SK-N-SH treated with all-trans-retinoic acid at 6 μM for 48 hours (cell line): Measurements from ENCODE around the gene PRKRIP1.

Experiments
- BACH2 ChIP-seq: fragments of 250-450 bp; sonication (Bioruptor Pico); IDR thresholded peaks from 2 replicates; pipeline ENCODE4 v1.9.0; 2021; ENCODE audit warnings: mild to moderate bottlenecking, borderline replicate concordance
- CSDC2 ChIP-seq: fragments of 250-450 bp; sonication (Bioruptor Pico); IDR thresholded peaks from 2 replicates; pipeline ENCODE4 v1.5.0; 2020; ENCODE audit warnings: mild to moderate bottlenecking, moderate library complexity
- GLIS3 ChIP-seq: fragments of 250-450 bp; sonication (Bioruptor Pico); IDR thresholded peaks from 2 replicates; pipeline ENCODE4 v1.5.0; 2020; ENCODE audit warnings: mild to moderate bottlenecking, moderate library complexity
- PPARA ChIP-seq: fragments of 250-450 bp; sonication (Bioruptor Pico); IDR thresholded peaks from 2 replicates; pipeline ENCODE4 v1.5.0; 2020; ENCODE audit warnings: mild to moderate bottlenecking, borderline replicate concordance
- RARB ChIP-seq: fragments of 250-450 bp; sonication (Bioruptor Pico); IDR thresholded peaks from 2 replicates; pipeline ENCODE4 v1.8.0; 2021; ENCODE audit warnings: mild to moderate bottlenecking, moderate library complexity
- TOX ChIP-seq: fragments of 250-450 bp; sonication (Bioruptor Pico); IDR thresholded peaks from 2 replicates; pipeline ENCODE4 v1.8.0; 2021; ENCODE audit warnings: mild to moderate bottlenecking, moderate library complexity, borderline replicate concordance
- ZC3H10 ChIP-seq: fragments of 250-450 bp; sonication (Bioruptor Pico); IDR thresholded peaks from 2 replicates; pipeline ENCODE4 v1.5.1; 2021; ENCODE audit warnings: mild to moderate bottlenecking, moderate library complexity
- ZNF70 ChIP-seq: fragments of 450-650 bp; formaldehyde crosslinking; IDR thresholded peaks from 2 replicates; pipeline ENCODE4 v1.5.0; 2020; ENCODE audit warnings: mild to moderate bottlenecking, moderate library complexity
- TF ChIP-seq, protein P1 (sequence below): fragments of 250-450 bp; sonication (Bioruptor Pico); IDR thresholded peaks from 2 replicates; pipeline ENCODE4 v1.8.0; 2020; ENCODE audit warnings: mild to moderate bottlenecking, moderate library complexity, borderline replicate concordance
- TF ChIP-seq, protein P2 (sequence below): fragments of 250-450 bp; sonication (Bioruptor Pico); IDR thresholded peaks from 2 replicates; pipeline ENCODE4 v1.5.0; 2020; ENCODE audit warnings: mild to moderate bottlenecking, moderate library complexity
- TF ChIP-seq, protein P3 (sequence below): fragments of 250-450 bp; sonication (Bioruptor Pico); IDR thresholded peaks from 2 replicates; pipeline ENCODE4 v1.5.1; 2021; ENCODE audit warnings: mild to moderate bottlenecking, moderate library complexity

DNA sequence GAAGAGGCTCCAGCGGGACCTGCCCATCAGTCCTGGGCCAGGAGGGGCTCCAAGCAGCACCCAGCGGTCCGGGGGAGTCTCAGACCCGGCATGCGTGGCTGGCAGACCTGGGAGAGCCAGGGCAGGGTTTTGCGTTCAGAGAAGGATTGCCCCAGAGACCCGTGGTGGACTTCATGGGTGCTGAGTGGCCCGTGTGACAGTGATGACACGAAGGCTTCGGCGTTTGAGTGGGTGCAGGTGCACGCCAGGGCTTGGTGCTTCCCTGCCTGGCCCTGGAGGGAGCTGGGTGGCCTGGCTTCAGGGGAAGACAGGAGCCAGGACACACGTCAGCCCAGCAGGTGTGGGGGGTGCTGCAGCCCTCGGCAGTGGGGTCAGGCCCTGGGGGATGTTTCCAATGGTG is 51.1 kb downstream of the PRKRIP1 start:
- no peak for TF ChIP-seq GLIS3 (CRISPR knock-in tag)
- no peak for TF ChIP-seq CSDC2 (CRISPR knock-in tag)
- no peak for TF ChIP-seq PPARA (CRISPR knock-in tag)
- TF ChIP-seq, protein P1, sequence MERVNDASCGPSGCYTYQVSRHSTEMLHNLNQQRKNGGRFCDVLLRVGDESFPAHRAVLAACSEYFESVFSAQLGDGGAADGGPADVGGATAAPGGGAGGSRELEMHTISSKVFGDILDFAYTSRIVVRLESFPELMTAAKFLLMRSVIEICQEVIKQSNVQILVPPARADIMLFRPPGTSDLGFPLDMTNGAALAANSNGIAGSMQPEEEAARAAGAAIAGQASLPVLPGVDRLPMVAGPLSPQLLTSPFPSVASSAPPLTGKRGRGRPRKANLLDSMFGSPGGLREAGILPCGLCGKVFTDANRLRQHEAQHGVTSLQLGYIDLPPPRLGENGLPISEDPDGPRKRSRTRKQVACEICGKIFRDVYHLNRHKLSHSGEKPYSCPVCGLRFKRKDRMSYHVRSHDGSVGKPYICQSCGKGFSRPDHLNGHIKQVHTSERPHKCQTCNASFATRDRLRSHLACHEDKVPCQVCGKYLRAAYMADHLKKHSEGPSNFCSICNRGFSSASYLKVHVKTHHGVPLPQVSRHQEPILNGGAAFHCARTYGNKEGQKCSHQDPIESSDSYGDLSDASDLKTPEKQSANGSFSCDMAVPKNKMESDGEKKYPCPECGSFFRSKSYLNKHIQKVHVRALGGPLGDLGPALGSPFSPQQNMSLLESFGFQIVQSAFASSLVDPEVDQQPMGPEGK: no peak
- no peak for TF ChIP-seq ZC3H10 (CRISPR knock-in tag)
- no peak for TF ChIP-seq BACH2 (CRISPR knock-in tag)
- no peak for TF ChIP-seq RARB (CRISPR knock-in tag)
- TF ChIP-seq ZNF70: no peak
- TF ChIP-seq, protein P2, sequence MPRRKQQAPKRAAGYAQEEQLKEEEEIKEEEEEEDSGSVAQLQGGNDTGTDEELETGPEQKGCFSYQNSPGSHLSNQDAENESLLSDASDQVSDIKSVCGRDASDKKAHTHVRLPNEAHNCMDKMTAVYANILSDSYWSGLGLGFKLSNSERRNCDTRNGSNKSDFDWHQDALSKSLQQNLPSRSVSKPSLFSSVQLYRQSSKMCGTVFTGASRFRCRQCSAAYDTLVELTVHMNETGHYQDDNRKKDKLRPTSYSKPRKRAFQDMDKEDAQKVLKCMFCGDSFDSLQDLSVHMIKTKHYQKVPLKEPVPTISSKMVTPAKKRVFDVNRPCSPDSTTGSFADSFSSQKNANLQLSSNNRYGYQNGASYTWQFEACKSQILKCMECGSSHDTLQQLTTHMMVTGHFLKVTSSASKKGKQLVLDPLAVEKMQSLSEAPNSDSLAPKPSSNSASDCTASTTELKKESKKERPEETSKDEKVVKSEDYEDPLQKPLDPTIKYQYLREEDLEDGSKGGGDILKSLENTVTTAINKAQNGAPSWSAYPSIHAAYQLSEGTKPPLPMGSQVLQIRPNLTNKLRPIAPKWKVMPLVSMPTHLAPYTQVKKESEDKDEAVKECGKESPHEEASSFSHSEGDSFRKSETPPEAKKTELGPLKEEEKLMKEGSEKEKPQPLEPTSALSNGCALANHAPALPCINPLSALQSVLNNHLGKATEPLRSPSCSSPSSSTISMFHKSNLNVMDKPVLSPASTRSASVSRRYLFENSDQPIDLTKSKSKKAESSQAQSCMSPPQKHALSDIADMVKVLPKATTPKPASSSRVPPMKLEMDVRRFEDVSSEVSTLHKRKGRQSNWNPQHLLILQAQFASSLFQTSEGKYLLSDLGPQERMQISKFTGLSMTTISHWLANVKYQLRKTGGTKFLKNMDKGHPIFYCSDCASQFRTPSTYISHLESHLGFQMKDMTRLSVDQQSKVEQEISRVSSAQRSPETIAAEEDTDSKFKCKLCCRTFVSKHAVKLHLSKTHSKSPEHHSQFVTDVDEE: no peak
- TF ChIP-seq, protein P3, sequence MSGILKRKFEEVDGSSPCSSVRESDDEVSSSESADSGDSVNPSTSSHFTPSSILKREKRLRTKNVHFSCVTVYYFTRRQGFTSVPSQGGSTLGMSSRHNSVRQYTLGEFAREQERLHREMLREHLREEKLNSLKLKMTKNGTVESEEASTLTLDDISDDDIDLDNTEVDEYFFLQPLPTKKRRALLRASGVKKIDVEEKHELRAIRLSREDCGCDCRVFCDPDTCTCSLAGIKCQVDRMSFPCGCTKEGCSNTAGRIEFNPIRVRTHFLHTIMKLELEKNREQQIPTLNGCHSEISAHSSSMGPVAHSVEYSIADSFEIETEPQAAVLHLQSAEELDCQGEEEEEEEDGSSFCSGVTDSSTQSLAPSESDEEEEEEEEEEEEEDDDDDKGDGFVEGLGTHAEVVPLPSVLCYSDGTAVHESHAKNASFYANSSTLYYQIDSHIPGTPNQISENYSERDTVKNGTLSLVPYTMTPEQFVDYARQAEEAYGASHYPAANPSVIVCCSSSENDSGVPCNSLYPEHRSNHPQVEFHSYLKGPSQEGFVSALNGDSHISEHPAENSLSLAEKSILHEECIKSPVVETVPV (CRISPR knock-in tag): no peak
- no peak for TF ChIP-seq TOX (CRISPR knock-in tag)
